ENCODE results near the gene ATP6V1C2.
A peak's percentile ranks its signal among the peaks of the same experiment; 100 is the strongest.

The ATP6V1C2 gene

DNA sequence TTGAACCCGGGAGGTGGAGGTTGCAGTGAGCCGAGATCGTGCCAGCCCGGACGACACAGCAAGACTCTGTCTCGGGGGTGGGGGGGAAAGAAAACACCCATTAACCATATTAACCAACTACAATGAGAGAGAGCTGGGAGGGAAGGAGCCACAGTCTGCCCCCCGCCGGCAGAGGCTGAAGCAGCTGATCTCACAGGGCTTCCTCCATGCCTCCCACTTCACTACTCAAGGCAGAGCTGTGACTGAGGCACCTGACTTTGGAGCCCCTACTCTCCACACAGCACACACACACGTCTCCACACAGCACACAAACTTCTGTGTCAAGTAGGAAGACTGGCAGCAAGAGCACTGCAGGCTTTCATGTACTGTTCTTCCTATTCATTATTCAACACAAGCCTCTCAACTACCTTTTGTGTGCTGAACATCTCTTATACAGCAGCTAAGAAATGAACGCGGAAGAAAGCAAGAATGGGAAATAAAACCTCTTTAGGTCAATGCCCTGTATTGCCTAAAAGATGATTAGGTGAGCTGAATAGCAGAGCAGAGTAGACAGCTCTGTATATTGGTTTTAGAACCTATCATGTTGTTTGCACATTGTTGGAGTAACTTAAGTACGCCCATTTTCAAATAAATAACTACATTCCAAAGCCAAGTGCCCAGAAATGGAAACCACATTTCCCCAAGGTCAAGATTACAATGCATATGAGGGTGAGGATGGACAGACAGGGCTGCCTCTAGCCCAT is 65.0 kb downstream of the ATP6V1C2 start:
- DNase-seq (ENCODE audit: extremely low read depth, low read depth) = no peak
- TF ChIP-seq, protein P1, sequence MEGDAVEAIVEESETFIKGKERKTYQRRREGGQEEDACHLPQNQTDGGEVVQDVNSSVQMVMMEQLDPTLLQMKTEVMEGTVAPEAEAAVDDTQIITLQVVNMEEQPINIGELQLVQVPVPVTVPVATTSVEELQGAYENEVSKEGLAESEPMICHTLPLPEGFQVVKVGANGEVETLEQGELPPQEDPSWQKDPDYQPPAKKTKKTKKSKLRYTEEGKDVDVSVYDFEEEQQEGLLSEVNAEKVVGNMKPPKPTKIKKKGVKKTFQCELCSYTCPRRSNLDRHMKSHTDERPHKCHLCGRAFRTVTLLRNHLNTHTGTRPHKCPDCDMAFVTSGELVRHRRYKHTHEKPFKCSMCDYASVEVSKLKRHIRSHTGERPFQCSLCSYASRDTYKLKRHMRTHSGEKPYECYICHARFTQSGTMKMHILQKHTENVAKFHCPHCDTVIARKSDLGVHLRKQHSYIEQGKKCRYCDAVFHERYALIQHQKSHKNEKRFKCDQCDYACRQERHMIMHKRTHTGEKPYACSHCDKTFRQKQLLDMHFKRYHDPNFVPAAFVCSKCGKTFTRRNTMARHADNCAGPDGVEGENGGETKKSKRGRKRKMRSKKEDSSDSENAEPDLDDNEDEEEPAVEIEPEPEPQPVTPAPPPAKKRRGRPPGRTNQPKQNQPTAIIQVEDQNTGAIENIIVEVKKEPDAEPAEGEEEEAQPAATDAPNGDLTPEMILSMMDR (IDR thresholded peaks at IDR 0.05; ENCODE audit: low read depth, low read length) = no peak

DNA sequence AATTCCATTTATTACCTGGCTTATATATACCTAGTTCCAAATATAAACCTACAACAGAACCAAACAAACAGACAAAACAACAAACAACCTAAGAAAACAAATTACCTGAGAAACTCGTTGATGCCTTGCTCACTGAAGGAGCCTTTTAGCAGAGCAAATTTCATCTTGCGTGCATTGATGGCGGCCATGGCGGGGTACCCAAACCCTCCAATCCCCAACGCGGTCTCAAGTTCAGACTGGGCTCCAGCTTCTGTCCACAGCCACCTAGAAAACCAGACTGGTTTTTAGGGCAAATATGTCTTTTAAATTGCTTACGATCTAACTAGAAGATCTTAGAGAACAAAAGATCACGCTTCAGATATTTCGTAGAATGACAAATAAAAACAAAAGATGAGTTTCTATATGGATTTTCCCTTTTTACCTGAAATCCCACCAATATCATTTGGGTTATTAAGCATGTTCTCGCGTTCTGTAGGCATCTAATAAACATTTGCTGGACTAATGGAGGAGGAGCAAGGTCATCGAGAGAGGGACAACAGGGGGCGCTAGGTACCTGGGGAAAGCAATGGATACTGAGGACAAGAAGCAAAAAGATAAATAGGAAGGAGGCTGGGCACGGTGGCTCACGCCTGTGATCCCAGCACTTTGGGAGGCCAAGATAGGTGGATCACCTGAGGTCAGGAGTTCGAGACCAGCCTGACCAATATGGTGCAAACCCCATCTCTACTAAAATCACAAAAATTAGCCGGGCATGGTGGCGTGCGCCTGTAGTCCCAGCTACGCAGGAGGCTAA is 65.9 kb downstream of the ATP6V1C2 start:
- no peak for DNase-seq (ENCODE audit: extremely low read depth, low read depth)
- TF ChIP-seq, protein P1 (IDR thresholded peaks at IDR 0.05; ENCODE audit: low read depth, low read length) = peak; percentile 14

DNA sequence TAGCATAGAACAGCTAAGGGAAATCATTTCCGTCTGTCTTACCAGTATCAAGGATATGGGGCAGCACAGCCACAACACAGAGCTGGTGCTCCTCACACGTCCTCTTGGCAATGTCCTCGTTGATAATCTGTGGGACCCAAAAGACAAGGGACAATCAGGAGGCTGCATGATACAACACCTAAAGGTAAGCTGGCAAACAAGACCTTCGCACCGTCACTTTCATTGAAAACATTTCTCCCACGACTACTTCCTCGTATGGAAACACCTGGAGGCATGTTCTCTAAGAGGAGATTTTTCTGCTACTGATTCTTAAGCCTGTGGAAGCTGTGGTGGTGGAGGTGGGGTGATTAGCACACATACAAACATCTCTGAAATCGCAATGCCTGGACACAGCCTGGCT is 67.4 kb downstream of the ATP6V1C2 start:
- no peak for DNase-seq (ENCODE audit: extremely low read depth, low read depth)
- TF ChIP-seq, protein P1 (IDR thresholded peaks at IDR 0.05; ENCODE audit: low read depth, low read length) = no peak

DNA sequence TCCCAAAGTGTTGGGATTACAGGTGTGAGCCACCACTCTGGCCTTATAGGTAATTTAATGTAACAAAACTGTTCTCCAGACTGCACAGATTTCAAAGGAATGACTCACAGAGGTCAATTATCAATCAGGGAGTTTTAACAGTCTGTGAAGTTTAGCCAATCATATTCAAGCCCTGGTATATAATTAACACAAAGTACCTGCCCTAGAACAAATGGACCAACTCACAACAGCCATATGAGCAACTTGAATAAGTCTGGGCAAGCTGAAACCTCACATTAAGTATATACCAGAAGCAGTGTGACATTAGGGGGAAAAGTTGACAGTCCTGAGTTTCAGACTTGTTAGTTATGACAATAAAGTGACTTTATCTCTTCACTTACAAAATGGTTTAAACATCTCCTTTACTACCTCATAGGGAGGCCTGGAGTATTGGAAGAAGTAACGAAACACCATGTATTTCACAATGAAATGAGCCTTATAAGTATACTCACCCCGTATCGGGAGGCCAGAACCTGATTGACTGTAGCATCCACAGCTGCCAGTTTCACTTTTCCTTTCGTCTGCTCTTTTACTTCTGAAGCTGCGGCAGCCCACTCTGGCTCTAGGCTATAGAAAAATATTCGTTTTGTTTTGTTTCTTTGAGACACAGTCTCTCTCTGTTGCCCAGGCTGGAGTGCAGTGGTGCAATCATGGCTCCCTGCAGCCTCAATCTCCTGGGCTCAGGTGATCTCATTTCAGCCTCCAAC is 69.0 kb downstream of the ATP6V1C2 start:
- TF ChIP-seq, protein P1 (IDR thresholded peaks at IDR 0.05; ENCODE audit: low read depth, low read length) = no peak
- DNase-seq (ENCODE audit: extremely low read depth, low read depth) = no peak

DNA sequence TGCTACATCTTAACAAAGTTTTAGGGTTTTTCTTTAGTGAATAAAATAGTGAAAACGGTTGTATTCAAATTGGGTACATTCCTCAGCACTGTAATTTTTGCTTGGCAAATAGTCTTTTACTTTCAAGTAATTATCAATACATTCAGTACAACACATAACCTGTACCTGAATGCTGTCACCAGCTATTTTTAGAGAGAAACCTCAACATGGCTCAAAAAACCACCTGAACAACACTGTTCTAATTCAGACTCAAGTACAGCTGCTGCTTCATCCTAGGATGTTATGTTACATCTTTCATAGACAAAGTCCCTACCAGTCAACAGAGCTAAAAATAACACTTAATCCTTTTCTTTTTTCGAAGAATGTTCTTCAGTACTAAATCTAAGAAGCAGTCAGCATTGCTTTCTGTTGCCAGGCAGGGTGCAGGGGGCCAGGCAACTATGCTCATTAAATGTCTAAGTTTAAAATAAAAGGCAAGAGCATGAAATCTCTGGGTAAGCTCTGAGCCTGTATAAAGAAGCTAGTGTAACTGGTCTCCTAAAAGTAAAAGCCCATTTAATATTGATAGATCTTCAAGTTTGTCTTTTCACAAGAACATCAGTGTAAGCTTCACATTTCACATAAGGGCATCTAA is 70.7 kb downstream of the ATP6V1C2 start:
- TF ChIP-seq, protein P1 (IDR thresholded peaks at IDR 0.05; ENCODE audit: low read depth, low read length) = no peak
- DNase-seq (ENCODE audit: extremely low read depth, low read depth) = no peak

DNA sequence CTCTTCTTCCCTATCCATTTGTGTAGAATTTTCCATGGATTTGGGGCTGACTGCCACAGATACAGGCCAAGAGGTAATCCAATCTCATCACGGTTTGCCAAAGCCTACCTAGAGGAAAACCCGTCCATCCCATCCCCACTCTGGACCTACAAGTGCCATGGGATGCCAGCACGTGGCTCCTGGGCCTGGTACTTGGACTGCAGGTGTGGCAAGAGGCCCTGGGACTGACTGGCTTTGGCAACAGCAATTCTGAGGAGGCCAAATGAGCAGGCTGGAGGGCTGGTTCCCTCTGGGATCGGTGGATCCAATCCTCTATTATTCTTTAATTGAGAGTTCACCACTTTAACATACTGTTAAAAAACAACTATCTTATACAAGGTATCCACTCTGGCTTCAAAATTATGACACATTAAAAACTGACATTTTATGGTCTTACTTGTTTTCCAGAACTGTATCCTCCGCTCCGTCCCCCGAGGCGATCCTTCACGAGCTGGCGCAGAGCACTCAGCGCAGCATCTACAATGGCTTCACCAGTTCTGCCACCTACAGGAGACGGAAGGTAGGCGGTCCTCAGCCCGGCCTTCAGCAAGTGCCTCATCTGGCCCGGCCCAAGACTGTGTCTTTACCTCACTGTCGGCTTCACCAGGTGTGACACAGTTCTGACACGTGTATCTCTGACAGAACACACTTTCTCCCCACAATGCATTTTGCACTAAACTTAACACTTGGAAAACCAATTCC is 71.4 kb downstream of the ATP6V1C2 start:
- DNase-seq (ENCODE audit: extremely low read depth, low read depth) = no peak
- TF ChIP-seq, protein P1 (IDR thresholded peaks at IDR 0.05; ENCODE audit: low read depth, low read length) = no peak
